ENCODE results near the gene SERP2. TPM values are rescaled to one million over a fixed set of nuclear protein-coding genes. Genes with fewer than 3 reads are reported as not detected.

SERP2 gene
- total and polyA plus RNA-seq, 2 donors (not counting 1 experiment from before 2014, with no cell fraction given), result 0.43 TPM; not detected in 1

GRCh38 chr13:44334751-44335150 lies 38.9 kb upstream of the SERP2 start:
- H3K4me2 ChIP-seq (replicated peaks; ENCODE audit: low read depth, low read length, poor library complexity, severe bottlenecking), result no peak overlapping the region
- no peaks in the 10 kb centered on the region for H3K79me2 ChIP-seq (ENCODE audit: control insufficient read depth, insufficient read depth, low read length)
- Mint-ChIP-seq H3K27me3 (peaks cover 8% of the 10 kb centered on the region), H3K27ac (no peak overlapping the region), H3K9me3 (ENCODE audit: insufficient read depth) (no peaks in the 10 kb centered on the region), H3K4me1 (no peaks in the 10 kb centered on the region), H3K4me3 (no peak overlapping the region)
- peaks cover 0 to 6% (median 0%) of the 10 kb centered on the region in 3 donors for H3K9me3 ChIP-seq (ENCODE audit: control extremely low read depth in 1 of 3, control insufficient read depth in 2 of 3, insufficient read depth in 1 of 3, low read length in 2 of 3)
- no peak overlapping the region for H3K27ac ChIP-seq (ENCODE audit: low read length in 2 of 2)
- intact Hi-C loops (cut with micrococcal nuclease), result no loop called here
- no peaks in the 10 kb centered on the region for H4K20me1 ChIP-seq (ENCODE audit: control insufficient read depth, insufficient read depth, low read length, poor library complexity, severe bottlenecking)
- no peak overlapping the region for H2AFZ ChIP-seq (ENCODE audit: insufficient read depth, low read depth, low read length, poor library complexity, severe bottlenecking)
- no peak overlapping the region for H3K4me3 ChIP-seq (ENCODE audit: control extremely low read depth in 1 of 5, extremely low read depth in 1 of 5, insufficient read depth in 1 of 5, low read depth in 2 of 5, low read length in 4 of 5)
- ChIA-PET CTCF (no interaction called here), POLR2A (no interaction called here)
- 75% methylated on average over 1 of the region's 2 CpGs for WGBS (ENCODE audit: insufficient coverage)
- no peaks in the 10 kb centered on the region for H3K27me3 ChIP-seq (replicated peaks in 1 of 4; ENCODE audit: control extremely low read depth in 1 of 4, control insufficient read depth in 3 of 4, insufficient read depth in 4 of 4, low read length in 3 of 4)
- ATAC-seq (ENCODE audit: low read depth), result no peak
- DNase-seq, result no peak
- no peaks in the 10 kb centered on the region for H3K36me3 ChIP-seq (replicated peaks in 1 of 2; ENCODE audit: control extremely low read depth in 1 of 2, control insufficient read depth in 1 of 2, extremely low read depth in 1 of 2, insufficient read depth in 2 of 2, low read length in 1 of 2)
- H3K9ac ChIP-seq (ENCODE audit: low read length), result no peak overlapping the region
- no peaks in the 10 kb centered on the region for H3K4me1 ChIP-seq (ENCODE audit: control insufficient read depth in 2 of 2, insufficient read depth in 2 of 2, low read length in 2 of 2)
- TF ChIP-seq CTCF (IDR thresholded peaks at IDR 0.05) (no peak), EZH2 (IDR thresholded peaks at IDR 0.05; ENCODE audit: borderline replicate concordance, insufficient read depth, low read depth, low read length, poor library complexity, severe bottlenecking) (no peak)

GRCh38 chr13:44336934-44337333 lies 36.7 kb upstream of the SERP2 start:
- H3K79me2 ChIP-seq (ENCODE audit: control insufficient read depth, insufficient read depth, low read length), result no peaks in the 10 kb centered on the region
- H4K20me1 ChIP-seq (ENCODE audit: control insufficient read depth, insufficient read depth, low read length, poor library complexity, severe bottlenecking), result no peaks in the 10 kb centered on the region
- H3K9me3 ChIP-seq (ENCODE audit: control extremely low read depth in 1 of 3, control insufficient read depth in 2 of 3, insufficient read depth in 1 of 3, low read length in 2 of 3), result peaks cover 0 to 3% (median 0%) of the 10 kb centered on the region in 3 donors
- no peaks in the 10 kb centered on the region for H3K4me1 Mint-ChIP-seq
- H2AFZ ChIP-seq (ENCODE audit: insufficient read depth, low read depth, low read length, poor library complexity, severe bottlenecking), result no peak overlapping the region
- no peak overlapping the region for H3K9ac ChIP-seq (ENCODE audit: low read length)
- no peak for DNase-seq
- H3K27me3 ChIP-seq (replicated peaks in 1 of 4; ENCODE audit: control extremely low read depth in 1 of 4, control insufficient read depth in 3 of 4, insufficient read depth in 4 of 4, low read length in 3 of 4), result no peaks in the 10 kb centered on the region
- no peak overlapping the region for H3K27ac Mint-ChIP-seq
- intact Hi-C loops (cut with micrococcal nuclease), result no loop called here
- H3K4me3 ChIP-seq (ENCODE audit: control extremely low read depth in 1 of 5, extremely low read depth in 1 of 5, insufficient read depth in 1 of 5, low read depth in 2 of 5, low read length in 4 of 5), result no peak overlapping the region
- H3K27me3 Mint-ChIP-seq, result no peaks in the 10 kb centered on the region
- H3K9me3 Mint-ChIP-seq (ENCODE audit: insufficient read depth), result no peaks in the 10 kb centered on the region
- no peak for TF ChIP-seq CTCF (IDR thresholded peaks at IDR 0.05)
- TF ChIP-seq EZH2 (IDR thresholded peaks at IDR 0.05; ENCODE audit: borderline replicate concordance, insufficient read depth, low read depth, low read length, poor library complexity, severe bottlenecking), result no peak
- H3K4me3 Mint-ChIP-seq, result no peak overlapping the region
- no peak for ATAC-seq (ENCODE audit: low read depth)
- WGBS (ENCODE audit: insufficient coverage), result 79% methylated on average over 3 of the region's 4 CpGs
- H3K36me3 ChIP-seq (replicated peaks in 1 of 2; ENCODE audit: control extremely low read depth in 1 of 2, control insufficient read depth in 1 of 2, extremely low read depth in 1 of 2, insufficient read depth in 2 of 2, low read length in 1 of 2), result no peaks in the 10 kb centered on the region
- ChIA-PET POLR2A (no interaction called here), CTCF (no interaction called here)
- H3K4me2 ChIP-seq (replicated peaks; ENCODE audit: low read depth, low read length, poor library complexity, severe bottlenecking), result no peak overlapping the region
- no peak overlapping the region for H3K27ac ChIP-seq (ENCODE audit: low read length in 2 of 2)
- H3K4me1 ChIP-seq (ENCODE audit: control insufficient read depth in 2 of 2, insufficient read depth in 2 of 2, low read length in 2 of 2), result no peaks in the 10 kb centered on the region

Data from B cell (primary cell).